K562 (cell line): Measurements from ENCODE around the gene NTRK1. TPM values are rescaled to one million over a fixed set of nuclear protein-coding genes. Genes with fewer than 3 reads are reported as not detected.

Experiments
- ATAC-seq: fragments of 200-7000 bp; cut with Tn5 transposase; 3 replicates; pipeline ENCODE4 v1.9.1; 2020; ENCODE audit warnings: moderate library complexity
- BruUV-seq: library from RNA; stranded (reverse); fragments of 400-500 nt; replicated peaks from 2 replicates; lab custom pipeline; 2021; lab: Mats Ljungman, UMichigan
- CTCF ChIA-PET: fragments of 300-600 bp; formaldehyde crosslinking; extraction: SDS; loops from one replicate; lab custom pipeline; 2021; ENCODE audit warnings: low intra/inter-chr PET ratio; lab: Yijun Ruan, JAX
- POLR2A ChIA-PET: fragments of 300-600, 350-650 bp; sonication (Branson Sonifier 250); formaldehyde crosslinking; extraction: SDS; loops from one replicate; lab custom pipeline; 2021; ENCODE audit warnings: antibody characterized with exemption, inconsistent platforms; lab: Yijun Ruan, JAX
- DNase-seq, 4 experiments: peaks; one replicate each; pipeline versions ENCODE4 v3.0.0 to v3.0.0-alpha.2; 2011 to 2018; ENCODE audit warnings: low spot score in 3 of 4, mixed read lengths in 3 of 4; ENCODE audit errors: extremely low read depth in 1 of 4
- FAIRE-seq: peaks from 2 replicates; lab custom pipeline; 2011; peaks lifted over from hg19 to GRCh38; lab: Jason Lieb, UNC
- H2AFZ ChIP-seq: 2 replicates; pipeline ENCODE4 v1.6.0; 2011; ENCODE audit warnings: low read depth, low read length, control low read depth, inconsistent platforms
- H3K27ac ChIP-seq: fragments of 200-600 bp; 3 replicates; pipeline ENCODE4 v1.8.0; 2011; ENCODE audit warnings: low read depth, mild to moderate bottlenecking, control low read depth, inconsistent platforms, low read length, moderate library complexity, mixed read lengths; ENCODE audit errors: extremely low read depth
- H3K27me3 ChIP-seq, 2 experiments: fragments of 300-600 bp in 1 of 2; 2 replicates in 1 of 2; 3 replicates in 1 of 2; pipeline versions ENCODE4 v1.6.0 to v1.8.0; 2011; ENCODE audit warnings: inconsistent platforms in 2 of 2, low read length in 2 of 2, mild to moderate bottlenecking in 1 of 2, mixed read lengths in 1 of 2, moderate library complexity in 1 of 2; ENCODE audit not compliant: control insufficient read depth in 2 of 2, insufficient read depth in 2 of 2
- H3K36me3 ChIP-seq: fragments of 300-600 bp; 3 replicates; pipeline ENCODE4 v1.8.0; 2011; ENCODE audit warnings: mild to moderate bottlenecking, low read length, inconsistent platforms; ENCODE audit not compliant: control insufficient read depth, insufficient read depth
- H3K4me1 ChIP-seq, 2 experiments: fragments of 200-600 bp in 1 of 2; replicated peaks in 1 of 2; 2 replicates in 1 of 2; 3 replicates in 1 of 2; pipeline versions ENCODE4 v1.5.1 to v1.8.0; 2011; ENCODE audit warnings: inconsistent platforms in 2 of 2, low read length in 2 of 2, mild to moderate bottlenecking in 1 of 2, mixed read lengths in 1 of 2, moderate library complexity in 1 of 2; ENCODE audit not compliant: control insufficient read depth in 2 of 2, insufficient read depth in 2 of 2
- H3K4me2 ChIP-seq: 2 replicates; pipeline ENCODE4 v1.6.1; 2011; ENCODE audit warnings: low read length, control low read depth, inconsistent platforms, mixed read lengths; ENCODE audit not compliant: insufficient read depth
- H3K4me3 ChIP-seq: fragments of 200-600 bp; sonication (generic), shearing (Covaris generic); 2 replicates; pipeline ENCODE4 v1.5.1; 2016; ENCODE audit warnings: control low read depth, inconsistent platforms
- H3K79me2 ChIP-seq: fragments of 200-600 bp; 3 replicates; pipeline ENCODE4 v1.8.0; 2011; ENCODE audit warnings: low read length, inconsistent platforms; ENCODE audit not compliant: control insufficient read depth, insufficient read depth
- H3K9ac ChIP-seq, 2 experiments: 2 replicates each; pipeline versions ENCODE4 v1.6.0 to v1.6.1; 2011; ENCODE audit warnings: low read depth in 2 of 2, low read length in 2 of 2, control low read depth in 1 of 2, inconsistent platforms in 1 of 2, mild to moderate bottlenecking in 1 of 2, mixed read lengths in 1 of 2; ENCODE audit not compliant: insufficient read depth in 1 of 2
- H3K9me1 ChIP-seq: one replicate; pipeline ENCODE4 v1.6.0; 2011; ENCODE audit warnings: inconsistent platforms, mild to moderate bottlenecking, low read length, moderate library complexity; ENCODE audit not compliant: control insufficient read depth, insufficient read depth
- H3K9me3 ChIP-seq: replicated peaks from 2 replicates; pipeline ENCODE4 v1.5.1; 2011; ENCODE audit warnings: low read depth, low read length, inconsistent platforms; ENCODE audit not compliant: control insufficient read depth, insufficient read depth
- H4K20me1 ChIP-seq: replicated peaks from 2 replicates; pipeline ENCODE4 v1.6.1; 2011; ENCODE audit warnings: low read length, inconsistent platforms, mixed read lengths; ENCODE audit not compliant: control insufficient read depth, insufficient read depth
- ATF1 ChIP-seq, 2 experiments: fragments of 450-650 bp in 1 of 2; IDR thresholded peaks; 2 replicates each; pipeline ENCODE4 v1.6.1; 2016; ENCODE audit warnings: missing compliant biosample characterization in 1 of 2, missing genetic modification characterization in 1 of 2
- CSDE1 ChIP-seq, 2 experiments: fragments of 450-650 bp; IDR thresholded peaks; 2 replicates each; pipeline ENCODE4 v1.6.1; 2016; ENCODE audit warnings: mild to moderate bottlenecking in 1 of 2
- ELF1 ChIP-seq: fragments of 200-800 bp; sonication (Bioruptor generic); IDR thresholded peaks from 2 replicates; pipeline ENCODE4 v1.6.1; 2016; ENCODE audit warnings: missing genetic modification characterization, missing compliant biosample characterization
- GABPB1 ChIP-seq: sonication (generic); formaldehyde crosslinking; IDR thresholded peaks from 2 replicates; pipeline ENCODE4 v1.8.0; 2022; ENCODE audit warnings: mild to moderate bottlenecking, missing genetic modification reagents
- GATAD2B ChIP-seq: fragments of 450-650 bp; IDR thresholded peaks from 2 replicates; pipeline ENCODE4 v1.6.1; 2017; ENCODE audit warnings: mild to moderate bottlenecking, borderline replicate concordance
- HDAC6 ChIP-seq: IDR thresholded peaks from 2 replicates; pipeline ENCODE4 v1.6.1; 2012; ENCODE audit warnings: low read depth, mild to moderate bottlenecking, control low read depth, inconsistent platforms, low read length, moderate library complexity
- MED1 ChIP-seq: sonication (generic); formaldehyde crosslinking; IDR thresholded peaks from 2 replicates; pipeline ENCODE4 v1.8.1; 2023; ENCODE audit warnings: missing genetic modification reagents, borderline replicate concordance
- SAFB ChIP-seq: fragments of 200-400 bp; formaldehyde crosslinking; IDR thresholded peaks from 2 replicates; pipeline ENCODE4 v1.6.1; 2017; ENCODE audit warnings: low read depth, low read length, borderline replicate concordance
- SRF ChIP-seq, 2 experiments: fragments of 250-450, 450-650 bp in 1 of 2; sonication (Bioruptor Pico) in 1 of 2; sonication (generic) in 1 of 2; formaldehyde crosslinking; IDR thresholded peaks; 2 replicates each; pipeline versions ENCODE4 v1.5.0 to v1.5.1; 2020 to 2022; ENCODE audit warnings: mild to moderate bottlenecking in 1 of 2, missing genetic modification reagents in 1 of 2
- U2AF2 ChIP-seq: fragments of 200-400 bp; formaldehyde crosslinking; optimal IDR thresholded peaks from 2 replicates; pipeline ENCODE3; 2017; ENCODE audit warnings: low read depth, mild to moderate bottlenecking, low read length
- WGBS: fragments of 100-300 bp; shearing (Covaris generic); methylation state at CpG from one replicate; pipeline ENCODE4 v1.1.6; 2016; ENCODE audit warnings: low coverage, mixed read lengths; ENCODE audit not compliant: insufficient coverage; ENCODE audit errors: missing lambda C conversion rate; 5-methylcytosine and 5-hydroxymethylcytosine counted together
- in situ Hi-C: fragments of 300-500 bp; cut with MboI; formaldehyde crosslinking; loops from 4 replicates; pipeline ENCODE4 v1.15.0; 2018; ENCODE audit warnings: inconsistent platforms, mixed read lengths
- intact Hi-C: fragments of 100-400 bp; cut with micrococcal nuclease; formaldehyde crosslinking; loops from 2 replicates; pipeline ENCODE4 v1.14.2; 2022
- polyA plus RNA-seq, 8 experiments: library from polyadenylated mRNA; depleted of rRNA in 4 of 8; stranded (reverse) in 5 of 8; unstranded in 3 of 8; fragments of >200 nt; fragmentation: Nextera tagmentation in 2 of 8; fragmentation: Illumina TruSeq in 1 of 8; extraction: Ambion mirVana in 2 of 8; extraction: Trizol in 1 of 8; gene quantifications; 2 replicates each; pipeline versions ENCODE4 v1.2.1 to v1.2.3, GENCODE V29; 2011 to 2014; ENCODE audit warnings: inconsistent platforms in 1 of 8, missing spikeins in 1 of 8
- total RNA-seq, 7 experiments: library from RNA; depleted of rRNA in 6 of 7; stranded (reverse); fragments of >200 nt in 6 of 7; fragmentation: Illumina TruSeq in 2 of 7; extraction: Trizol in 2 of 7; gene quantifications; 2 replicates each; pipeline versions ENCODE4 v1.2.1 to v1.2.3, GENCODE V29; 2011 to 2021; ENCODE audit warnings: low replicate concordance in 1 of 7
- TF ChIP-seq, protein P1 (sequence below): sonication (generic); formaldehyde crosslinking; IDR thresholded peaks from 2 replicates; pipeline ENCODE4 v1.8.1; 2023; ENCODE audit warnings: mild to moderate bottlenecking, missing genetic modification reagents
- TF ChIP-seq, protein P2 (sequence below): fragments of 450-650 bp; IDR thresholded peaks from 2 replicates; pipeline ENCODE4 v1.6.1; 2018; ENCODE audit not compliant: partially characterized antibody
- TF ChIP-seq, protein P3 (sequence below): sonication (generic); formaldehyde crosslinking; IDR thresholded peaks from 2 replicates; pipeline ENCODE4 v1.8.0; 2022; ENCODE audit warnings: mild to moderate bottlenecking, low read depth, missing genetic modification reagents

NTRK1 gene
- total and polyA plus RNA-seq, 9 of the 15 experiments (the other 6 are each of a cell fraction or from before 2014, with no cell fraction given): 0.46 to 30.0 (median 7.9) TPM

DNA sequence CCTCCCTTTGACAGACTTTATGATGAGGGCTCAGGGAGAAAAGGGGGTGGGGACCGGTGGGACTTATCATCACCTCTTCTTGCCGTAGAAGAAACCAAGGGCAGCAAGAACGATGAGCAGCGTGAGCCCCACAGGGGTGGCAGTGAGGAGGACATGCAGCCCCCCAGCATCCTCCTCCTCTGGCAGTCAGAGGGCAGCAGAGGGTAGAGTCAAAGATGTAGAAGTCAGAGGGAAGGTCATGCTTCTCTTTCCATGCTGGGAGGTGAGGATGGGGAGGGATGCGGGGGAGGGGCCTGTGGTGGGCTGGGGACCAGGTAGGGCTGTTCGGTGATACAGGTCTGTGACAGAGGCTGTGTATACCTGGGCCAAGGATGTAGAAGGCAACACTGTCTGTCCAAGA is 16.6 kb upstream of the NTRK1 start (continued):
- TF ChIP-seq, protein P1, sequence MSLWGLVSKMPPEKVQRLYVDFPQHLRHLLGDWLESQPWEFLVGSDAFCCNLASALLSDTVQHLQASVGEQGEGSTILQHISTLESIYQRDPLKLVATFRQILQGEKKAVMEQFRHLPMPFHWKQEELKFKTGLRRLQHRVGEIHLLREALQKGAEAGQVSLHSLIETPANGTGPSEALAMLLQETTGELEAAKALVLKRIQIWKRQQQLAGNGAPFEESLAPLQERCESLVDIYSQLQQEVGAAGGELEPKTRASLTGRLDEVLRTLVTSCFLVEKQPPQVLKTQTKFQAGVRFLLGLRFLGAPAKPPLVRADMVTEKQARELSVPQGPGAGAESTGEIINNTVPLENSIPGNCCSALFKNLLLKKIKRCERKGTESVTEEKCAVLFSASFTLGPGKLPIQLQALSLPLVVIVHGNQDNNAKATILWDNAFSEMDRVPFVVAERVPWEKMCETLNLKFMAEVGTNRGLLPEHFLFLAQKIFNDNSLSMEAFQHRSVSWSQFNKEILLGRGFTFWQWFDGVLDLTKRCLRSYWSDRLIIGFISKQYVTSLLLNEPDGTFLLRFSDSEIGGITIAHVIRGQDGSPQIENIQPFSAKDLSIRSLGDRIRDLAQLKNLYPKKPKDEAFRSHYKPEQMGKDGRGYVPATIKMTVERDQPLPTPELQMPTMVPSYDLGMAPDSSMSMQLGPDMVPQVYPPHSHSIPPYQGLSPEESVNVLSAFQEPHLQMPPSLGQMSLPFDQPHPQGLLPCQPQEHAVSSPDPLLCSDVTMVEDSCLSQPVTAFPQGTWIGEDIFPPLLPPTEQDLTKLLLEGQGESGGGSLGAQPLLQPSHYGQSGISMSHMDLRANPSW (CRISPR knock-in tag): no peak

DNA sequence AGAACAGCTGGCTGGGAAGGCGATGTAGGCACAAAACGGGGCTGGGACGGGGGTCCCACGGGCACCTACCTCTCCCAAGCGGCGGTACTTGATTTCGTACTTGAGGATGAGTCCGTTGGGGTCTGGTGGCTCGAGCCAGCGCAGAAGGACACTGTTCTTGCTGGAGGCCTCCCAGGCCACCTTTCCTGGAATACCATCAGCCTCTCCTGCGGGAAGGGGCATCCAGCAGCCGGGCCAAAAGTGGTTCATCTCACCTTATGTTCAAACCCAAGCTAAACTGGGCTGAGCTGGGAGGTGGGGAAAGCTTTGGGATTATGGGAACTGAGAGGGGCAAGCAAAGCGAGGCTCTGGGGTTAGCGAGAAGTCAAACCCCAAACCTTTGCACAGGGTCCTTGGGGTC is 16.0 kb upstream of the NTRK1 start:
- Histone ChIP-seq H3K79me2 (no peaks in the 10 kb centered on the region), H3K9ac (peak overlapping the region in 1 of 2 experiments; percentile 60; a peak in 2 of 4 replicates), H3K27ac (no peak overlapping the region), H2AFZ (no peak overlapping the region), H3K4me1 (peaks cover 9 to 26% of the 10 kb centered on the region in 2 experiments; a peak in 4 of 5 replicates), H3K4me3 (no peak overlapping the region), H3K27me3 (0 out of 5 replicates have a peak, but pooled peaks cover 0 to 13% of the 10 kb centered on the region in 2 experiments), H4K20me1 (no peaks in the 10 kb centered on the region), H3K4me2 (no peak overlapping the region), H3K36me3 (no peaks in the 10 kb centered on the region), H3K9me3 (no peaks in the 10 kb centered on the region), H3K9me1 (no peaks in the 10 kb centered on the region)
- ChIA-PET POLR2A (no interaction called here), CTCF (no interaction called here)
- 33% methylated on average over 14 of the region's 14 CpGs for WGBS
- DNase-seq: no peak
- no TSS peak for BruUV-seq
- ATAC-seq: no peak
- TF ChIP-seq ELF1 (tag): no peak
- no peak for TF ChIP-seq CSDE1 (IDR thresholded peaks at IDR 0.05)
- no peak for TF ChIP-seq SRF (CRISPR knock-in tag; IDR thresholded peaks at IDR 0.05)
- TF ChIP-seq, protein P2, sequence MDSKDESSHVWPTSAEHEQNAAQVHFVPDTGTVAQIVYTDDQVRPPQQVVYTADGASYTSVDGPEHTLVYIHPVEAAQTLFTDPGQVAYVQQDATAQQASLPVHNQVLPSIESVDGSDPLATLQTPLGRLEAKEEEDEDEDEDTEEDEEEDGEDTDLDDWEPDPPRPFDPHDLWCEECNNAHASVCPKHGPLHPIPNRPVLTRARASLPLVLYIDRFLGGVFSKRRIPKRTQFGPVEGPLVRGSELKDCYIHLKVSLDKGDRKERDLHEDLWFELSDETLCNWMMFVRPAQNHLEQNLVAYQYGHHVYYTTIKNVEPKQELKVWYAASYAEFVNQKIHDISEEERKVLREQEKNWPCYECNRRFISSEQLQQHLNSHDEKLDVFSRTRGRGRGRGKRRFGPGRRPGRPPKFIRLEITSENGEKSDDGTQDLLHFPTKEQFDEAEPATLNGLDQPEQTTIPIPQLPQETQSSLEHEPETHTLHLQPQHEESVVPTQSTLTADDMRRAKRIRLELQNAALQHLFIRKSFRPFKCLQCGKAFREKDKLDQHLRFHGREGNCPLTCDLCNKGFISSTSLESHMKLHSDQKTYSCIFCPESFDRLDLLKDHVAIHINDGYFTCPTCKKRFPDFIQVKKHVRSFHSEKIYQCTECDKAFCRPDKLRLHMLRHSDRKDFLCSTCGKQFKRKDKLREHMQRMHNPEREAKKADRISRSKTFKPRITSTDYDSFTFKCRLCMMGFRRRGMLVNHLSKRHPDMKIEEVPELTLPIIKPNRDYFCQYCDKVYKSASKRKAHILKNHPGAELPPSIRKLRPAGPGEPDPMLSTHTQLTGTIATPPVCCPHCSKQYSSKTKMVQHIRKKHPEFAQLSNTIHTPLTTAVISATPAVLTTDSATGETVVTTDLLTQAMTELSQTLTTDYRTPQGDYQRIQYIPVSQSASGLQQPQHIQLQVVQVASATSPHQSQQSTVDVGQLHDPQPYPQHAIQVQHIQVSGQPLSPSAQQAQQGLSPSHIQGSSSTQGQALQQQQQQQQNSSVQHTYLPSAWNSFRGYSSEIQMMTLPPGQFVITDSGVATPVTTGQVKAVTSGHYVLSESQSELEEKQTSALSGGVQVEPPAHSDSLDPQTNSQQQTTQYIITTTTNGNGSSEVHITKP: no peak
- TF ChIP-seq MED1 (CRISPR knock-in tag): no peak
- TF ChIP-seq GATAD2B: no peak
- TF ChIP-seq, protein P3, sequence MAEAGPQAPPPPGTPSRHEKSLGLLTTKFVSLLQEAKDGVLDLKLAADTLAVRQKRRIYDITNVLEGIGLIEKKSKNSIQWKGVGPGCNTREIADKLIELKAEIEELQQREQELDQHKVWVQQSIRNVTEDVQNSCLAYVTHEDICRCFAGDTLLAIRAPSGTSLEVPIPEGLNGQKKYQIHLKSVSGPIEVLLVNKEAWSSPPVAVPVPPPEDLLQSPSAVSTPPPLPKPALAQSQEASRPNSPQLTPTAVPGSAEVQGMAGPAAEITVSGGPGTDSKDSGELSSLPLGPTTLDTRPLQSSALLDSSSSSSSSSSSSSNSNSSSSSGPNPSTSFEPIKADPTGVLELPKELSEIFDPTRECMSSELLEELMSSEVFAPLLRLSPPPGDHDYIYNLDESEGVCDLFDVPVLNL (CRISPR knock-in tag): no peak
- TF ChIP-seq U2AF2: no peak
- TF ChIP-seq GABPB1 (CRISPR knock-in tag): no peak
- no peak for TF ChIP-seq HDAC6
- TF ChIP-seq ATF1 (CRISPR knock-in tag; IDR thresholded peaks at IDR 0.05): no peak
- no peak for TF ChIP-seq ATF1 (tag; IDR thresholded peaks at IDR 0.05)
- TF ChIP-seq SAFB: no peak
- in situ Hi-C loops: no loop called here
- intact Hi-C loops: no loop called here
- FAIRE-seq: no peak
